Bone marrow (tissue), 2 donors: Measurements from ENCODE around the gene TSPAN14.

Experiments
- DNase-seq, 2 donors: peaks; one replicate each; lab custom pipeline; 2025; lab: John Stamatoyannopoulos, UW

TSPAN14 gene

DNA sequence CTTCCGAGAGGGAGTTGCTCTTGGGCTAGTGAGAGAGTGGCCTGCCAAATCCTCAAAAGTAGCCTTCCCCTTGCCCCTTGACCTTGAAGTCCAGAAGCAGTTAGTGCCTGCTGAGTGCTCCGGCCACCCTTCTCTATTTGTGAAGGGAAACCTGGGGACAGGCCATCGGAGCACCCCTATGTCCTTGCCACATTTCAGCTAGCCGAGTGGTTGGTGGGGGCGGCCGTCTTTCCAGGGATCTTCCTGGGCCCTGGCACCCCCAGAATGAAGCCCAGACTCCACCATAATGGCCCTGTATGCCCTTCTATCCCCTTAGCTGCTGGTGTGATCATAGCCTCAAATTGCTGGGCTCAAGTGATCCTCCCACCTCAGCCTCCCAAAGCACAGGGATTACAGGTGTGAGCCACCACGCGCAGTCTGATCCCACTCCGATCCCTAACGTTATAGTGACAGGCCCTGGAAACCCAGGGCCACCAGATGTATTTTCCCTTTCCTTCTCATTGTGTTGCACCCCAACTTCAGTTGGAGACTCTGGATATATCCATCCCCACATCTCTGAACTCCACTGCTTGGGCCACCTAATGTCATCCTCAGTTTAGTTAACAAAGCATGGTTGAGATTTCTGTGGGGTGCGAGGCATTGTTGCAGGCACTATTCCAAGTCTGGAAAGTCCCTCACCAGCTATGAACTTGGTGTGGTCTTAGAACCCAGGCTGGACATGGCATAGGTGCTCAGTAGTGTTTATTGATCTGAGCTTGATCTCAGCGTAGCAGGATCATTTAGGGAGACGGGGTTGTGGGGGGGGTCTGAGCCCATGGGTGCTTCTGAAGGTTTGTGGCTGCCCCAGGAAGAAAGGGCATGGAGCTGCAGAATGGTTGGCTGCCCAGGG is 1.6 kb downstream of the TSPAN14 start:
- no peak for DNase-seq

DNA sequence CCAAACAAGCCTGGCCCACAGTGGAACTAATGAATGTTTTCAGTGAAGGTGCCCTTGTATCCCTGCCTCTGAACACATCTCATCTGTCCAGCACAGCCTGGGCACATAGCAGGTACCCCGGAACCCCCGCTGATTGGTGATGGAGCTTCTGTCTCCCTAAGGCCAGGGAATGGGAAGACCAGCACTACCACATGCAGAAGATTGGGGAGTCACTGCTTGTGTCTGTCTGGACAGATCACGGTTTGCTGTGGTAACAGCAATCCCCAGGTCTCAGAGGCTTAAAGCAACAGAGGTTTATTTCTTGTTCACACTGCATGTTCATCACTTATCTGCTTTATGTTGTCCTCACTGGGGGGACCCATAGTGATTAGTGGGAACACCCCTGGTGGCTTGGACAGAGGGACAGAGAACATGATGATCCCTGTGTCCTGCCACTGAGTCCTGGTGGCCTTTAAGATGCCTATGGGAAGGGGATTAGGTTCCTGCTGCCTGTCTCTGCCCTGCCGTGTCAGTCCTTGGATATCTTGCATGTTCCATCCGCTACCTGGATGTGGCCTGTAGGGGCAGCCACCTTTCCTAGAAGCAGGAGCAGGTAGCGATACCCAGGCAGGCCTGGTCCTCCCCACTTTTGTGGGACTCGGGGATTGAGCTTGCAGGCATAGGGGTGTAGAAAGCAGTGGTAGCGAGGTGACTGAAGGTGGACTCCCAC is 3.6 kb downstream of the TSPAN14 start:
- DNase-seq: no peak

DNA sequence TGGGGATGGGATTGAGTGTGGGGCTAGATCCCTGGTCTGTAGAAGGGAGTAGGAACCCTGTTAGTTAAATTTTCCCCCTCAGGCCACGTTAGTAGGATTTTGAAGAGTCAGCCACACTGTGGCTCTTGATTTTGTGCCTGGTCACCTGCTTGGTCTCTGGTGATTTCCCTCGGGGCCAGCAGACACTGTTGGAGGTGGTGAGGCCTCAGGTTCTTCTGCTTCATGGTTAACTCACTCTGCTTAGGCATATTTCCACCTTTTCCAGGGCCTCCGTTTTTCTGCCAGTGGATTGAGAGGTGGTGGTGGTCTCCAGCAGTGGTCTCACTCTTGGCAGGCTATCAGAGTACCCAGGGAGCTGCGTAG is 4.1 kb downstream of the TSPAN14 start:
- no peak for DNase-seq

DNA sequence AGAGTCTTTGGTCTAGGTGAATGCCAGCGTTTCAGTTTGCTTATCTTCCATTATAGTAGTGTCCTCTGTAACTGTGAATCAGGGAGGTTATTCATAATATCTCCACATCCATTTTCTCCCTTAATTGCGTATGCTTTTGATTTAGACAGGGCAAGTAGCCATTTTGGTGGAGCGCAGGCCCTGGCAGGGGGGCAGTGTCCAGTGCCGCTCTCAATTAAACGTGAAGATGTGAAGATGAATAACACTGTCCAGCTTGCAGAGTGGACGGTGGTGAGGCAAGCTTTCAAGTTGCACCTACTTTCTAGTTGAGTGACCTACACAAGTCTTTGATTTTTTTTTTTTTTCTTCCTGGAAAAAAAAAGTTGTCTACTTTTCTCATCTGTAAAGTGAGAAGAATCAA is 4.5 kb downstream of the TSPAN14 start:
- DNase-seq: no peak

DNA sequence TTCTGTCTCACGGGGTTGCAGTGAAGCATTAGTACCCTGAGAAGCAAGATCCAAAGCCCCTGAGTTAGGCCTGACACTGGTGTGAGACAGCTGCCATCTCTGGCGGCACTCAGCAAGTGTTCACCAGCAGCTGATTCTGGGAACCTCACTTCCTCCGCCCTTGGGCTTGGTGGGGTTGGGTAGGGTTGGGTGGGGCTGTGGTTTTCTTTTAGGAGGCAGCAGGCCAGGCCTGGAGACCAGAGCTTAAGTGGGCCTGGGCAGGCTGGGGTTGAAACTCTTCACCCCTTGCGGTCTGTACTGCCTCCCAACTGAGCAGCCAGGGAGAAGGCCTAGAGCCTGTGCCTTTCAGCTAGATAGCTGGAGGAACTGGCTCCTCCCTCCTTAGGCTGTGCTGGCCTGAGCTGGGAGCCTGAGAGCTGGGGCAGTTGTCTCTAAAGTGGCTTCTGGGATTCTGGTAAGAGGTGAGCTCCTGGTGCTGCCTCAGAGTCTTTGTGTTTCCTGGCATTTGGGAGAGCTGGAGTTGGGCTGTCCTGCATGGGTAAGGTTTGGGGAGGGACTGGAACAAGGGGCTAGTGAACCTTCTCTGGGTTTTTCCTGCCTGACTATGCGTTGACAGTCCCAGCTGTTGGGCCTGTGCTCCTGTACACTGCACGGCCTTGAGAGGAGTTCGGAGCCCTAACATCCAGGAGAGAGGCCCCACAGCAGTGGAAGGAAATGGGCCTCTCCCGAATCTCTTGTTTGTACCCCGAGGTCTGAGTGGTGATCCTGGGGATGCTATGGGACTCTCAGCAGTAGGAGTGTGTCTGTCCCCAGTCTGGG is 5.1 kb downstream of the TSPAN14 start:
- DNase-seq: peak; percentile 36 to 48

DNA sequence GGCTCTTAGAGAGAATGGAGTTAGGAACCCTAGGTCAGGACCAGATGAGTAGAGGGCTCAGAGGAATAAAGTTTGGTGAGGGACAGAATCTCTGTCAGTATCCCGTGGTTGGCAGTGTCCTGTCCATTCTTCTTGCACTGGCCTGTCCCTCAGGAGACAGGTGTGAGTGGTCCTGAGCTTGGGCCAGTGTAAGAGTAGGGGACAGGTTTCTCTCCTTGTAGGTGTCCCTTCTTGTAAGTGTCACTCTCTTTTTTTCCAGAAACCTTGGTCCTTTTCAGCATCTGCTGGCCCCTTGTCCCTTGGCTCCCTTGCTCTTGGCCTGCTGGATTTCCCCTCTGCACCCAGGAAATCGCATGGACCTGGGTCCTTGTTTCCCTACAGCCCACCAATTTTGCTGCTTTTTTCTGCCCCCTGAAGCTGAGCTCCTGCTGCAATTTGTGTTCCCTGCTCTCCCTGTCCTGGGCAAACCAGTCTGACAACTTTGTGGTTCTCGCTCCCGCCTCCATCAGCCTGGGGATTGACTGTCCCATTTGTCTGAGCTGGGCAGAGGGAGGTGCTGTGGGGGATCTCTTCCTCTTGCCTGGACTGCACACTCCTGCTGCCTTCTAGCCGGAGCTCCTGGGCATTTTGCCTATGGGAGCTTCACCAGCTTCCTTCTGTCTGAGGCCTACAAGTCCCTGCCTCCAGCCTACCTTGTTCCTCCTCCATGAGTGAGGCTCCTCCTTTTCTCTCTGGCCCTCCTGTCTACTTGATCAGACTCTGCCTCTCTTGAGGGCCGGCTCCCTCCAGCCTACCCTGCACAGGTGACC is 6.5 kb downstream of the TSPAN14 start:
- no peak for DNase-seq

DNA sequence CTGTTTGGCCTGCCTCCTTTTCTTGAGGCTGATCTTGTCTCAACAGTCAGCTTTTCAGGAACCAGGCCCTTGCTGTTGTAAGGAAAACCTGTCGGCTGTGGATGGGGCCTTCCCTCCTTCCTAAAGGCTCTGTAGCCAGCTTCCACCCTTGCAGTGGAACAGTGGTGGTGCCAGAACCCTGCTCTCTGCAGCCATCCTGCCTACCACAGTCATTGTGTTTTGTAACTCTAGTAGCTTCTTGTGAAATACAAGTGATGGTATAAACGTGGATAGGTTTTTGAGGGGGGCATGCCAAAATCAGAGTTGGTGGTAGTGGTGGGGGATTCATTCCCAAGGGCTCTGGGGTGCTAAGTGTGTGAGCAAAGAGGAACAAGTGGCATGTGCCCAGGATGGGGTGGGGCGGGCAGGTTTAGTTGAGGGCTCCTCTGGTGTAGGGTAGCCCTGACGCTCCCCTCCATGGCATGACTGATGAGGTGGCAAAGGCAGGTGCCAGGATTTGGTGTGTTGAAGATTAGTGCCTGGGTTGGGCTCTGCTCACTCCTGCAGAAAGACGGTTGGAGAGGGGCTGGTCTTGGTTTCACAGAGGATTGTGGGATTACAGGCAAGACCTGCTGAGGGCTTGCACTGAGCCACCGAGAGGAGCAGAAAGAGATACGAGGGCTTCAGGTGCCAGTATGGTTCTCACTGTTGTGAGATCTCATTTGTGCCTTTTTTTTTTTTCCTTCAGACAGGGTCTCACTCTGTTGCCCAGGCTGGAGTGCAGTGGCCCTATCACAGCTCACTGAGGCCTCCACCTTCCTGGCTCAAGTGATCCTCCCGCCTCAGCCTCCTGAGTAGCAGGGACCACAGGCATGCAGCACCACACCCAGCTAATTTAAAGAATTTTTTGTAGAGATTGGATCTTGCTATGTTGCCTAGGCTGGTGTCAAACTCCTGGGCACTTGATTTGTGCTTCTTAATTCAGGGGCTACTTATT is 7.4 kb downstream of the TSPAN14 start:
- no peak for DNase-seq

DNA sequence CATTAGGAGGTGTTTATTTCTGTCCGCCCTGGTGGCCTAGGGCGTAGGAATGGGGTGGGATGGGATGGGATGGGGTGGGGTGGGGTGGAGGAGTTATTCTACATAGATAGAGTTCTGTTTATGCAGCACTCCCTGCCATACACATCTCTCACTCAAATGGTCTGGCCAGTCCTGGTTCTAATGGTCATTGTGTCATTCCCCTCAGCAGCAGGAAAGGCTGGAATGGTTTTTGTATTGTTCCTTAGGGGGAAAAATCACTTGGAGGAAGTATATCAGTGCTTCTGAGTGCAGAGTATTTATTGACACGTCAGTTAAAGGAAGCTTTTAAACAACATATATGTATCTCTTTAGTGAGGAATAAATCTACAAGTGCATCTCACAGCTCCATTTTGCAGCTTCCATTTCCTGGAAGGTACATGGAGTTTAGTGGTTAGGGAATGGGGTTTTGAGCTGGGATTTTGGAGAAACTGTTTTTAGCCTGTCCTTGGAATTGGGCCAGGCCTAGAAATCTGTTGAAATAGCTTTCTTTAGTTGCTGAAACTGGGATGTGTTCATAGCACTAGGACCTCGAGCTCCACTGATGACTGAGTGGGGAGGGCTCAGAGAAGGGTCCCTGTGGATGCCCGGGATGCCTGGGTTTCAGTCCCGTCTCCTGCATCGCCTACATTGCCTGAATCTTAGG is 8.3 kb downstream of the TSPAN14 start:
- DNase-seq: no peak

DNA sequence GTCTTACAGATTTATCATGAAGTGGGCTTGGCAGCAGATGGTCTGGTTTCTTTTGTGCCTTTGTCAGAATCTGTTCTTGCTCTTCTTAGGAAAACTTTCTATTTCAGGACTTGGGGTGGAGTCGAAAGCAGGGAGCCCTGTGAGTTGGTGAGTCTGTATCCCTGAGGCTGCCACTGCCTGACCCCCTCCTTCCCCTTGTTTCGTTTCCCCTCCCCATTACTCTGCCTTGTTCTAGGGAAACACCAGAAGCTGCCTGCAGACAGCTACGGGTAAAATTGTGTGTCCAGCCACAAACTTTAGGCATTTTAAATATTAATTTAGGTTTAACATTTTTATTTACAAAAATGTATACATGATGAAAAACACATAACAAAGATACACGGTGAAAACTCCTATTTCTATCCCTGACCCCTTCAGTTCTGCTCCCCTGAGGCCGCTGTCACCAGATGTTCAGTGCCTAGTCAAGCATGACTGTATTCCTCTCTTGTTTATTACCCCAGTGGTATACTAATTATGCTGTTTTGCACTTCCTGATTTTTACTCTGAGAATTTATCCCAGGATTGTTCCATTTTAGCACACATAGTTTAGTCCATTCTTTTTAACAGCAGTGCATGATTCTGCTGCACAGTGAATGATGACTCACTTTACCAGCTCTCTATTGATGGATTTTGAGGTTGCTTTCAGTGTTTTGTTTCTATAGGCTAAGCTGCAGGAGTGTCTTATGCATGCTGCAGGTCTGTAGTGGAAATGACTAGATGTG is 9.1 kb downstream of the TSPAN14 start:
- DNase-seq: peak in 1 of 2 donors; percentile 31

DNA sequence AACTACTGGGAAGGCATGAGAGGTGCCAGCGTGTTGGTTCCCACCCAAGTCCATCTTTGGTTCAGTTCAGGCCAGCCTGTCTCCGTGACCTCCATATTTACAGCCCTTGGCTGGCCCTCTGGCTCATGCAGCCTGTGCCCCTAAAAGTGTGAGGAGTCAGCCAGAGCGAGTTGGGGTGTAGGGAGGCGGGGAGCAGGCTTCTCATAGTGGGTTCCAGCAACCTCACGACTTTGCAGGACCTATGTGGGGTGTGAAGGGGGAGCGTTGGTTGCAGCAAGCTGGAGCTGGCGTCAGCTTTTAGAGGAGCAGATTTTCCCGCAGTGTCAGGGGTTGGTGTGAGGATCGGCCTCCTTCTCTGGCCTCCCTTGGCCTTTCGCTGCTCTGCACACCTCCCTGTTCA is 9.8 kb downstream of the TSPAN14 start:
- no peak for DNase-seq

DNA sequence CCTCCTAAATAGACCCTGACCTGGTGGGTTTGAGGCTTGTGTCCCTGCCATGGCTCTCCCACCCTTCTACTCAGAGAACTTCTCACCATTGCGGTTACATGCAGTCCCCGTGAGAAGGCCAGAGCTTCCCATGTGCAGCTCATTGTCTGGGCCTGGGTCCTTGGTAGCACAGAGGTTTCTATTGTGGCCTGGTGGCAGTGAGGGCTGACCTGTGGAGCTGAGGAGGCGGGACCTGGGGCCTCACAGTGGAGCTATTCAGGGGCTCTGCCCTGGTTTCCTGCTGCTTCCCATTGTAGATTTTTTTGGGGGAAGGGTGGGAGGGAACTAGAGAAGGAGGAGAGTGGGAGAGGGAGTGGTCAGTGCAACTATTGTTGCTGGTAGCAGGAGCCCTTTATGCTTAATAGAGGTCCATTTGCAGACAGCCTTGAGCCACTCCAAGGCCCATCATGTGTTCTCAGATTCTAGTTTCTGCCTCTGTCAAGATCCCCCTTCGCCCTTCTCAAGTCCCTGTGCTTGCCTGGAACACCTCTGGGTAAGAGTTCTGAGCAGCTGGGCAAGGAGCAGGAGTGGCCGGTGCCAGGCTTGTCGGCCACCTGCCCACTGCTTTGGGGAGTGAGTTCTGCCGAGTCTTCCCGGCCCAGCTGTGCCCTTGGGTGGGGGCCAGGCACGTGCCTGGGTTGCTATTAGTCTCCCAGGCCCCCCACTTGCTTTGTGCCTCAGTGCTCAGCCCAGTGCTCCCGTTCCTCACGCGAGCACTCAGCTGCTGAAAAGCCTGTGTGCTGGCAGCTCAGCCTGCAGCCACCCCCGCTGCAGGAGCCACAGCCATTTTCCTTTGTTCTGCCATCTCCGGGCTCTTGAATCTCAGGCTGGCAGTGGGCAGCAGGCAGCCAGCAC is 10.7 kb downstream of the TSPAN14 start:
- DNase-seq: no peak

DNA sequence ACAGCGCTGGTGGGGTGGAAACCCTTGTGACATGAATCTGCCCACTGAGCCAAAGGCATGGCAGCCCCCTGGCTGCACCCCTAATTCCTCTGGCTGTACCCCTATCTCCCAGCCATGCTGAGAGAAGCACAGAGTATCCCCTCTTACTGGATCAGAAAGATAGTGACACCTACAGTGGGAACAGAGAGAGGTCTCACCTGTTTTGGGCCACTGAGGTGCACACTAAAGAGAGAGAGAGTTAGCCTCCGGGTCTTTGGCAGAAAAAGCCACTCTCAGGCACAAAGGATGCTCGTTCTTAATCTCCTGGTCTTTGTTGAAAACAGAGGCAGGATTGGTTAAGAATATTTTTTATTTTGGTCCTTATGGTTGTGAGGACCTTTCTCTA is 11.3 kb downstream of the TSPAN14 start:
- DNase-seq: no peak

DNA sequence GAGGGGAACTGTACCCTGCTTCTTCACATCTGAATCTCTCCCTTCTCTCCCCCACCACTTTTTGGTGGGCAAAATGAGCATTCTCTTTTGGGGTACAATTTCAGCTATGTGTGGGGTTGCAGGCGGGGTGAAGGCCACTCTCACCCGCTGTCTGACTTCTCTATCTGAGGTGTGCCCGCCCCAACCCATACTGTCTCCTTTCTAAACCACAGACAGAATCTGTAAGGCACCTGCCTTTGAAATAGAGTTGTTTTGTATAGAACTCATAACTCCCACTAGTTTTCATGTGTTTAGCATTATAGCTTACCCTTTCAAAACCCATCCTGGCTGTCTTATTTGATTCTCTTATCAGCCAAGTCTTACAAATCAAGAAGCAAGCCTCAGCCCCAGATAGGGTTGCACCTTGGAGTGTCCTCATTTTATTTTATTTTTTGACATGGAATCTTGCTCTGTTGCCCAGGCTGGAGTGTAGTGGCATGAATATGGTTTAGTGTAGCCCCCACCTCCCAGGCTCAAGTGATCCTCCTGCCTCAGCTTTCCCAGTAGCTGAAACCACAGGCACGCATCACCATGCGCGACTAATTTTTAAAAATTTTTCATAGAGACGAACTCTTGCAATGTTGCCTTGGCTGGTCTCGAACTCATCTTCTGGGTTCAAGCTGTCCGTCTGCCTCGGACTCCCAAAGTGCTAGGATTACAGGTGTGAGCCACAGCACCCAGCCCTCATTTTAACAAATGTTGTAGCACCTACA is 11.9 kb downstream of the TSPAN14 start:
- no peak for DNase-seq

DNA sequence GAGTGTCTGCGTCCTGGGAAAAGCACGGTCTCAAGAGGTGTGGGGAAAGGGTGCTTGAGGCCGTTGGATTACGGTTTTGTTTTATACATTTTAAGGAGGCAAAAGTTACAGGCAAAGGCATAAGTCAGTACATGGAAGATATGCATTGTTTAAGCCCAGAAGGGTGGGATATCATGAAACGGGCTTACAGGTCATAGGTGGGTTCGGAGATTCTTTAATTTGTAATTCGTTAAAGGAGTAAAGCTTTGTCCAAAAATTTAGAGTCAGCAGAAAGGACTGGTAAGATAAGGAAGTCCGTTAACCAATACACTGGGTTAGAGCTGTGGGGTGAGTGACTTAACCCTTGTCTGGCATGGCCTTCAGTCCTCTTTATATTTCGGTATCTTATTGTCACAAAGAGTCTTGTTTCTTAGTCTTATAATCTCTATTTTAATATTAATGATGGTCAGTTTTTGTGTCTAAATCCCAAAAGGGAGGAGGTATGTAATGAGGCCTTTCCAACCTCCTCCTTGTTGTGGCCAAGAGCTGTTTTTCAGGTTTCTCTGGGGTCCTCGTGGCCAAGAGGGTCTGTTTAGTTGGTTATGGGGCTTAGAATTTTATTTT is 12.7 kb downstream of the TSPAN14 start:
- no peak for DNase-seq

DNA sequence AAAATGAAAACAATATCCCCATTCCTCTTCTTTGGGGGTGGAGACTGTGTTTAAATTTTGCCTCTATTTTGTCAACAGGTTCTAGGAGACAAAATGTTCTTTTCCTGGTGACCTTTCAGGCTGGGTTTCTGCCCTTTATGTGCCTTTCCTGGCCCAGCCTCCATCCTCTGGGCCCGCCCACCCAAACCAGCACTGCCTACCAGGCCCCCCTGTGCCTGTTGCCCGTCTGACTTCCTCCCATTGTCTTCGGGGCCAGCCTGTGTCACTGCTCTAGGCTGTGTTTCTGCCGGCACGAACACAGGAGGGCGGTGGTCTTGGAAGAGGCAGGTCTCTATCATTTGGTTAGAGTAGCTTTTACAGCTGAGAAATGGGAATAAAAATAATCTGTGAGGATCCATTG is 13.9 kb downstream of the TSPAN14 start:
- peak in 1 of 2 donors; percentile 56 for DNase-seq

DNA sequence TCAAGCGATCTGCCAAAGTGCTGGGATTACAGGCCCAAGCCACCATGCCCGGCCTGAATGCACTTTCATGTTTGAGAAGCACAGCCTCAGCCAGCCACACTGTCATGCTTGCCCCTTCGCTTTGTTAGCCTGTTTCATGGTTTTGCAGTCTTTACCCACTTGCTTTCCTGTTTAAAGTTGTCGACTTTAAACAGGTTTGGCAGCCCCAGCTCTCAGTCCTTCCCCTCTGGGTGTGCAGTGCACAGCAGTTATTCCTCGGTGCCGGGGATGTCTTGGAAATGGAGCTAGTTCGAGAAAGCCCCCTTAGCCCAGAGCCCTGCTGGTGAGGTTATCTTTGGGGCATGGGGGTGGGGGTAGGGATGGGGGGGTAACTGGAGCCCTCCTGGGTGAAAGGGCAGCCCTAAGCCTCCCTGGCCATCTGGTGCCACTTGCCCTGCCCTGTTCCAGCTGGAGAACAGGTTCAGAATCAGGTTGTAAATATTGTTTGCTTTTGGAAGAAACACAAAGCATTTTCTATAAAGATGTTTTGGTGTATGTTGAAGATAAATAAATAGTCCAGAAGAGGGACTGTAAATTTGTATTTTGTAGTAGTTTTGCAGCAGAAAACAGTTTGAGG is 14.8 kb downstream of the TSPAN14 start:
- DNase-seq: no peak

DNA sequence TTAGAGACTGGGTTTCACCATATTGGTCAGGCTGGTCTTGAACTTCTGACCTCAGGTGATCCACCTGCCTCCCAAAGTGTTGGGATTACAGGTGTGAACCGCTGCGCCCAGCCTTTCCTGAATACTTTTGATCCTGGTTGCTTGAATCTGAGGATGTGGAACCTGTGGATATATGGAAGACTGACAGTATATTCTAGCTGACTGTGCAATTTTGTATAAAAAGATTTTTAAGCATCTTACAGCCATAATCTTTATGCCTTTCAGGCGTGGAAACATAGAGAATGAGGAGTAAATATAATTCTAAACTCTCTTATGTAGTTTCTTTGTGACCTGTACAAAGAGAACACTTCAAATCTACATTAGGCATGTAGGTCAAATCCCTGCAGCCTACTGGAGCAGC is 16.2 kb downstream of the TSPAN14 start:
- DNase-seq: no peak
